K562 (cell line): Measurements from ENCODE around the gene WNT7B. TPM values are rescaled to one million over a fixed set of nuclear protein-coding genes. Genes with fewer than 3 reads are reported as not detected.

Source experiments
- ATAC-seq: fragments of 200-7000 bp; cut with Tn5 transposase; 3 replicates; pipeline ENCODE4 v1.9.1; 2020; ENCODE audit warnings: moderate library complexity
- BruUV-seq: library from RNA; stranded (reverse); fragments of 400-500 nt; replicated peaks from 2 replicates; lab custom pipeline; 2021; lab: Mats Ljungman, UMichigan
- CTCF ChIA-PET: fragments of 300-600 bp; formaldehyde crosslinking; extraction: SDS; loops from one replicate; lab custom pipeline; 2021; ENCODE audit warnings: low intra/inter-chr PET ratio; lab: Yijun Ruan, JAX
- POLR2A ChIA-PET: fragments of 300-600, 350-650 bp; sonication (Branson Sonifier 250); formaldehyde crosslinking; extraction: SDS; loops from one replicate; lab custom pipeline; 2021; ENCODE audit warnings: antibody characterized with exemption, inconsistent platforms; lab: Yijun Ruan, JAX
- DNase-seq, 4 experiments: peaks; one replicate each; pipeline versions ENCODE4 v3.0.0 to v3.0.0-alpha.2; 2011 to 2018; ENCODE audit warnings: low spot score in 3 of 4, mixed read lengths in 3 of 4; ENCODE audit errors: extremely low read depth in 1 of 4
- FAIRE-seq: peaks from 2 replicates; lab custom pipeline; 2011; peaks lifted over from hg19 to GRCh38; lab: Jason Lieb, UNC
- H2AFZ ChIP-seq: 2 replicates; pipeline ENCODE4 v1.6.0; 2011; ENCODE audit warnings: low read depth, low read length, control low read depth, inconsistent platforms
- H3K27ac ChIP-seq: fragments of 200-600 bp; 3 replicates; pipeline ENCODE4 v1.8.0; 2011; ENCODE audit warnings: low read depth, mild to moderate bottlenecking, control low read depth, inconsistent platforms, low read length, moderate library complexity, mixed read lengths; ENCODE audit errors: extremely low read depth
- H3K27me3 ChIP-seq, 2 experiments: fragments of 300-600 bp in 1 of 2; 2 replicates in 1 of 2; 3 replicates in 1 of 2; pipeline versions ENCODE4 v1.6.0 to v1.8.0; 2011; ENCODE audit warnings: inconsistent platforms in 2 of 2, low read length in 2 of 2, mild to moderate bottlenecking in 1 of 2, mixed read lengths in 1 of 2, moderate library complexity in 1 of 2; ENCODE audit not compliant: control insufficient read depth in 2 of 2, insufficient read depth in 2 of 2
- H3K36me3 ChIP-seq: fragments of 300-600 bp; 3 replicates; pipeline ENCODE4 v1.8.0; 2011; ENCODE audit warnings: mild to moderate bottlenecking, low read length, inconsistent platforms; ENCODE audit not compliant: control insufficient read depth, insufficient read depth
- H3K4me1 ChIP-seq, 2 experiments: fragments of 200-600 bp in 1 of 2; replicated peaks in 1 of 2; 2 replicates in 1 of 2; 3 replicates in 1 of 2; pipeline versions ENCODE4 v1.5.1 to v1.8.0; 2011; ENCODE audit warnings: inconsistent platforms in 2 of 2, low read length in 2 of 2, mild to moderate bottlenecking in 1 of 2, mixed read lengths in 1 of 2, moderate library complexity in 1 of 2; ENCODE audit not compliant: control insufficient read depth in 2 of 2, insufficient read depth in 2 of 2
- H3K4me2 ChIP-seq: 2 replicates; pipeline ENCODE4 v1.6.1; 2011; ENCODE audit warnings: low read length, control low read depth, inconsistent platforms, mixed read lengths; ENCODE audit not compliant: insufficient read depth
- H3K4me3 ChIP-seq: fragments of 200-600 bp; sonication (generic), shearing (Covaris generic); 2 replicates; pipeline ENCODE4 v1.5.1; 2016; ENCODE audit warnings: control low read depth, inconsistent platforms
- H3K79me2 ChIP-seq: fragments of 200-600 bp; 3 replicates; pipeline ENCODE4 v1.8.0; 2011; ENCODE audit warnings: low read length, inconsistent platforms; ENCODE audit not compliant: control insufficient read depth, insufficient read depth
- H3K9ac ChIP-seq, 2 experiments: 2 replicates each; pipeline versions ENCODE4 v1.6.0 to v1.6.1; 2011; ENCODE audit warnings: low read depth in 2 of 2, low read length in 2 of 2, control low read depth in 1 of 2, inconsistent platforms in 1 of 2, mild to moderate bottlenecking in 1 of 2, mixed read lengths in 1 of 2; ENCODE audit not compliant: insufficient read depth in 1 of 2
- H3K9me1 ChIP-seq: one replicate; pipeline ENCODE4 v1.6.0; 2011; ENCODE audit warnings: inconsistent platforms, mild to moderate bottlenecking, low read length, moderate library complexity; ENCODE audit not compliant: control insufficient read depth, insufficient read depth
- H3K9me3 ChIP-seq: replicated peaks from 2 replicates; pipeline ENCODE4 v1.5.1; 2011; ENCODE audit warnings: low read depth, low read length, inconsistent platforms; ENCODE audit not compliant: control insufficient read depth, insufficient read depth
- H4K20me1 ChIP-seq: replicated peaks from 2 replicates; pipeline ENCODE4 v1.6.1; 2011; ENCODE audit warnings: low read length, inconsistent platforms, mixed read lengths; ENCODE audit not compliant: control insufficient read depth, insufficient read depth
- HNRNPLL ChIP-seq: fragments of 200-400 bp; formaldehyde crosslinking; IDR thresholded peaks from 2 replicates; pipeline ENCODE4 v1.6.1; 2017; ENCODE audit warnings: low read length, low read depth, mild to moderate bottlenecking; ENCODE audit not compliant: poor library complexity, severe bottlenecking
- JUNB ChIP-seq: fragments of 450-650 bp; formaldehyde crosslinking; conservative IDR thresholded peaks from 2 replicates; pipeline ENCODE4 v1.4.0; 2020; ENCODE audit warnings: mild to moderate bottlenecking
- SMAD1 ChIP-seq: fragments of 150-350 bp; IDR thresholded peaks from 2 replicates; pipeline ENCODE4 v1.6.1; 2014; ENCODE audit warnings: low read length, low read depth; ENCODE audit not compliant: partially characterized antibody
- ZHX1 ChIP-seq: fragments of 150-350 bp; conservative IDR thresholded peaks from 2 replicates; pipeline ENCODE4 v1.6.1; 2014; ENCODE audit warnings: low read length
- ZNF395 ChIP-seq: fragments of 200-800 bp; sonication (Bioruptor generic); IDR thresholded peaks from 2 replicates; pipeline ENCODE4 v1.6.1; 2017; ENCODE audit warnings: missing genetic modification characterization, missing compliant biosample characterization
- ZNF436 ChIP-seq: fragments of 250-450, 450-650 bp; sonication (Bioruptor Pico); formaldehyde crosslinking; IDR thresholded peaks from 2 replicates; pipeline ENCODE4 v1.7.0; 2020; ENCODE audit warnings: mild to moderate bottlenecking
- ZNF444 ChIP-seq: fragments of 250-450 bp; sonication (Bioruptor Pico); IDR thresholded peaks from 2 replicates; pipeline ENCODE4 v1.4.0; 2020; ENCODE audit warnings: mild to moderate bottlenecking, moderate library complexity
- WGBS: fragments of 100-300 bp; shearing (Covaris generic); methylation state at CpG from one replicate; pipeline ENCODE4 v1.1.6; 2016; ENCODE audit warnings: low coverage, mixed read lengths; ENCODE audit not compliant: insufficient coverage; ENCODE audit errors: missing lambda C conversion rate; 5-methylcytosine and 5-hydroxymethylcytosine counted together
- in situ Hi-C: fragments of 300-500 bp; cut with MboI; formaldehyde crosslinking; loops from 4 replicates; pipeline ENCODE4 v1.15.0; 2018; ENCODE audit warnings: inconsistent platforms, mixed read lengths
- intact Hi-C: fragments of 100-400 bp; cut with micrococcal nuclease; formaldehyde crosslinking; loops from 2 replicates; pipeline ENCODE4 v1.14.2; 2022
- polyA plus RNA-seq, 8 experiments: library from polyadenylated mRNA; depleted of rRNA in 4 of 8; stranded (reverse) in 5 of 8; unstranded in 3 of 8; fragments of >200 nt; fragmentation: Nextera tagmentation in 2 of 8; fragmentation: Illumina TruSeq in 1 of 8; extraction: Ambion mirVana in 2 of 8; extraction: Trizol in 1 of 8; gene quantifications; 2 replicates each; pipeline versions ENCODE4 v1.2.1 to v1.2.3, GENCODE V29; 2011 to 2014; ENCODE audit warnings: inconsistent platforms in 1 of 8, missing spikeins in 1 of 8
- total RNA-seq, 7 experiments: library from RNA; depleted of rRNA in 6 of 7; stranded (reverse); fragments of >200 nt in 6 of 7; fragmentation: Illumina TruSeq in 2 of 7; extraction: Trizol in 2 of 7; gene quantifications; 2 replicates each; pipeline versions ENCODE4 v1.2.1 to v1.2.3, GENCODE V29; 2011 to 2021; ENCODE audit warnings: low replicate concordance in 1 of 7

The WNT7B gene
- total and polyA plus RNA-seq, 9 of the 15 experiments (the other 6 are each of a cell fraction or from before 2014, with no cell fraction given): not detected

GRCh38 chr22:45999379-45999971 lies 22.5 kb upstream of the WNT7B start:
- no peaks in the 10 kb centered on the region for H3K9me1 ChIP-seq
- WGBS: under 1% methylated on average over 14 of the region's 14 CpGs
- no peak overlapping the region for H3K4me2 ChIP-seq
- POLR2A ChIA-PET: interaction anchor here (0.9 to 1.0 kb wide), 2 partner anchors 9 to 107 kb away, joined by 3 to 5 read pairs; no protein-coding TSS in a partner anchor
- H4K20me1 ChIP-seq: 0 out of 2 replicates have a peak, but pooled peaks cover 5% of the 10 kb centered on the region
- FAIRE-seq: no peak
- no peak overlapping the region for H2AFZ ChIP-seq
- H3K9ac ChIP-seq: no peak overlapping the region
- H3K4me1 ChIP-seq: peaks cover 0 to 53% of the 10 kb centered on the region in 2 experiments; a peak in 2 of 5 replicates
- CTCF ChIA-PET: no interaction called here
- no peak overlapping the region for H3K27ac ChIP-seq
- H3K9me3 ChIP-seq: no peaks in the 10 kb centered on the region
- no peak for ATAC-seq
- BruUV-seq: no TSS peak
- DNase-seq: no peak
- peaks cover 0 to 18% of the 10 kb centered on the region in 2 experiments; a peak in 1 of 5 replicates for H3K27me3 ChIP-seq
- intact Hi-C loops: no loop called here
- in situ Hi-C loops: no loop called here
- H3K79me2 ChIP-seq: no peaks in the 10 kb centered on the region
- no peaks in the 10 kb centered on the region for H3K36me3 ChIP-seq
- no peak overlapping the region for H3K4me3 ChIP-seq
- no peak for TF ChIP-seq HNRNPLL
- no peak for TF ChIP-seq SMAD1
- TF ChIP-seq ZNF436 (CRISPR knock-in tag): no peak
- TF ChIP-seq ZNF395 (CRISPR knock-in tag): no peak
- no peak for TF ChIP-seq JUNB (CRISPR knock-in tag)
- no peak for TF ChIP-seq ZNF444 (CRISPR knock-in tag)
- TF ChIP-seq ZHX1: no peak
